NCI-H345 (cell line): Measurements from ENCODE around the gene MICAL3.
A peak's percentile ranks its signal among the peaks of the same experiment; 100 is the strongest.

Experiments used
- DNase-seq: peaks from one replicate; lab custom pipeline; 2025; lab: John Stamatoyannopoulos, UW

Gene MICAL3

DNA sequence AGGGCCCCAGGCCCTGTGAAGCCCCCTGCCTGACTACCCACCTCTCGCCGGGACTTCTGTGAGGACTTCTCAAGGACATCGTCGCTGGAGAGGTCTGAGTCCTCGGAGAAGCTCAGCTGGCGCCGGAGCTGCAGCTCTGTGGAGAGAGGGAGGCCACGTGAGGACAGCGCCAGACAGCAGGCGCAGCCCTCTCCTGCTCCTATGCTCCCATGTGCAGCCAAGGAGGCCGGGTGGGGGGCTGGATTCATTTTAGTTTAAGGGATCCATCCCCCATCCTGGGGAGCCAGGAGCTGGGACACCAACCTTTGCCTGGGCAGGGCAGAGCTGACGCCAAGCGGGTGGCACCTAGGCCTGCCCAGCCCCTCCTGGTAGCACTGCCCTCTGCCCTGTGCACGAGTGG is 207.7 kb downstream of the MICAL3 start:
- no peak for DNase-seq

DNA sequence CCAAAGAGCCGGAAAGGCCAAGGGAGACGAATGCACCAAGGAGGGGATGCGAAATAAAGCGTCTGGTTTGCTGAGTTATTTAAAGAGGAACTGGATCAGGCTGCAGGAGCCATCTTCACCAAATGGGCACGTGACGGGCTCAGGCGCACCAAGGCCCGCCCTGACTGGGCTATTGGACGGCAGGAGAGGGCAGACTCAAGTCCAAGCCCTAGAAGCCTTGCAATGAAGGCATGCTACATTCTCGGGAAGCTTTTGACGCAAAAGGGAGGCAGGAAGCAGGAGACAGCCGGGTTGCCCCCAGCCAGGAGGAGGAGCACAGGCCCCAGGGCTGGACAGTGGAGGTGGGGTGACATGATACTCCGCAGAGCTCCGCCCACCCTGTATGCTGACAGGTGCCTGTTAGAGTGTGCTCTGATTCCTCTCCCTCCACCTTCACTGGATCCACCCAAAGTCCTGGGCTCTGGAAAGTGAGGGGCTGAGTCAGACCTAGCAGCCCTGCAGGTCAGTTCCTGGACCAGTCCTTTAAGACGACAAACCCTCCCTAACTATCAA is 208.6 kb downstream of the MICAL3 start:
- DNase-seq = no peak

DNA sequence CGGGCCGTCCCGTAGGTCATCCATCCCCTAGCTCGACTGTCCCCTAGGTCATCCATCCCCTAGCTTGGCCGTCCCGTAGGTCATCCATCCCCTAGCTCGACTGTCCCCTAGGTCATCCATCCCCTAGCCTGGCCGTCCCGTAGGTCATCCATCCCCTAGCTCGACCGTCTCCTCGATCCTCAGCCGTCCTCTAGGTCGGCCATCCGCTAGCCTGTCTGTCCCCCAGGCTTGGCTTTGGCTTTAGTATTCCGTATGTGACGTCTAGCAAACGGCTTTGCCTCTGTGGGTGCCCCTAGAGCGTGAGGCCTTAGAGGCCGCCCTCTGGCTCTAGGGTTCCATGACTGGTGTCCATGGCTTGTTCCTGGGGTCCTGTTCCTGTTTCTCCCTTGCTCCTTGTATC is 209.5 kb downstream of the MICAL3 start:
- DNase-seq = no peak

DNA sequence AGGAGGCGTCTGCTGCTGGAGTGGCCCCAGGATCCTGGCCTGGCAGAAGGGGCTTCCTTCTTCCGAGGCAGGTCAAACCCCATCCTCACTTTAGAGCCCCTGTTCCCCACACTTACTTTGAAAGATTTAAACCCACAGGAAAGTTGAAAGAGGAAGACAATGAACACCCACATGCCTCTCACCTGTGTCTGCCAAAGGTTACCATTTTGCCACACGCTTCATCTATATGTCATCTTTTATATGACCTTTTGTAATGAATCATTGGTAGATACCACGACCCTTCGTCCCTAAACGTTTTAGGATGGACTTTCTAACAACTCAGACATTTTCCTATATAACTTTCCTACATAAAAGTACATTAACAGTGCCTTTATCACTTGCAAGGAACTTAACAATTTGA is 210.3 kb downstream of the MICAL3 start:
- DNase-seq = no peak

DNA sequence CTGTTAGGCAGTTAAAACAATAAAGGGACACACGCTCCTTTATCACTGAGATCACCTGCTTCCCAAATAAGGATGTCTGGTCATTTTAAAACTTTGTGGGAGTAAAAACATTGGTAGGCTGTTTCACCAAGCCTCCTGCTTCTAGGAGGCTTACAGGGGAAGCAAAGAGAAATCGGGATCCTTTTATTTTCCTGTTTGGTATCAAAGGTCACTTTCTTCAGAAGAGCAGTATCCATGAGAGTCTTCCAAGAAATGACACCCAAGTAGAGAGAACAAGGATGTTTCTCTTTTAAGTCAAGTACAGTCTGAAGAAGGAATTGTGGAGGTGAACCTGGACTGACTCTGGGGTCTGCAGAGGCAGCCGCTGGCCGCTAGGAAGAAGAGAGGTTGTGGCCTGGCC is 213.2 kb downstream of the MICAL3 start:
- no peak for DNase-seq

DNA sequence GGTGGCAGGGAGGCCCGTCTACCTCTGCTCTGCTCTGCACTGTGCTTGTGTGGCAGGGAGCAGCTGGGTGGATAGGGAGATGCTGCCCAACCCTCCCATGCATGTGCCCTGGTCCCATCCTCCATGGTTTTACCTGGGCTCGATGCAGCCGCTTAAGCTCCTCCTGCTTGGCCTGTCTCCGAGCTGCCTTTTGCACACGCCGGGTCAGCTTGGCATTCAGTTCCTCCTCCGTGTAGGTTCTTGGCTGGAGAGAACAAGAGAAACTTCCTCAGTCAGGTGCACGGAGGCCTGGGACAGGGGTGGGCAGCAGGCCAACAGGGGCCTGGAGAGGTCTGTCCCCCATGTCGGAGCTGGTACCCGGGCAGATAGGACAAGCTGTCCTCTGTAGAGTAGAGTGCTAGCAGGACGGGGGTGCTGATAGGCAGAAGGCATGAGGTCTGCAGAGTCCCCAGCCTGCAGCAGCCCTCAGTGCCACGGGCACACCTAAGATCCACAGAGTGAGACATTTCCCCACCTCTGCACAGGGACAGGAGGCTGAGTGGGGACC is 213.7 kb downstream of the MICAL3 start:
- no peak for DNase-seq

DNA sequence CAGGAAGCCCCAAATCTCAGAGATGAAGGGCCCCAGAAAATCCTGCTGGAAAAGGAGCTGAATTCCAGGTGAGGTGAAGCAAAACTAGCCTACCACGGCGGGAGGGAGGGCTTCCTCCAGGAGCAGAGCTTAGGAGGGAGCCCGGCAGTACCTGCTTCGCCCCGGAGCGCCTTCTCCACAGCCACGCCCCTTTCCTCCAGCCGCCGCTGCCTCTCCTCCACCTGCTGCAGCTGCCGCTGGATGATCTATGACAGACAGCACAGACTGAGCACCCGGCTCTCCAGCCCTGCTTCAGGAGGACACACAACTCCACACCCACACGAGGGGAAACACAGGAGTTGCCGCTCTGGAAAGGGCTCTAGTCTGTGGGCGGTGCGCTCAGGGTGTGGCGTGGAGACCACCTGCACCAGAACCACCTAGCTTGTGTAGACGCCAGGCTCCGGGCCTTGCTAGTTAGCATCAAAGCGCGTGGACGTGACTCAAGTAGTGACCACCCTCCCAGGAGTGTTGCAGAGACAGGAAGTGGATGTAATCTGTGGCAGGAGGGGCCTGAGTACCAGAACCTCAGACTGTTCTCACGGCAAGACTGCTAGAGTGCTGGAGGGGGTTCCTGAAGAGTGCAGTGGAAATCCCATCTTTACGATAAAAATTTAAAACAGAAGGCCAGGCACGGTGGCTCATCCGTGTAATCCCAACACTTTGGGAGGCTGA is 215.5 kb downstream of the MICAL3 start:
- no peak for DNase-seq

DNA sequence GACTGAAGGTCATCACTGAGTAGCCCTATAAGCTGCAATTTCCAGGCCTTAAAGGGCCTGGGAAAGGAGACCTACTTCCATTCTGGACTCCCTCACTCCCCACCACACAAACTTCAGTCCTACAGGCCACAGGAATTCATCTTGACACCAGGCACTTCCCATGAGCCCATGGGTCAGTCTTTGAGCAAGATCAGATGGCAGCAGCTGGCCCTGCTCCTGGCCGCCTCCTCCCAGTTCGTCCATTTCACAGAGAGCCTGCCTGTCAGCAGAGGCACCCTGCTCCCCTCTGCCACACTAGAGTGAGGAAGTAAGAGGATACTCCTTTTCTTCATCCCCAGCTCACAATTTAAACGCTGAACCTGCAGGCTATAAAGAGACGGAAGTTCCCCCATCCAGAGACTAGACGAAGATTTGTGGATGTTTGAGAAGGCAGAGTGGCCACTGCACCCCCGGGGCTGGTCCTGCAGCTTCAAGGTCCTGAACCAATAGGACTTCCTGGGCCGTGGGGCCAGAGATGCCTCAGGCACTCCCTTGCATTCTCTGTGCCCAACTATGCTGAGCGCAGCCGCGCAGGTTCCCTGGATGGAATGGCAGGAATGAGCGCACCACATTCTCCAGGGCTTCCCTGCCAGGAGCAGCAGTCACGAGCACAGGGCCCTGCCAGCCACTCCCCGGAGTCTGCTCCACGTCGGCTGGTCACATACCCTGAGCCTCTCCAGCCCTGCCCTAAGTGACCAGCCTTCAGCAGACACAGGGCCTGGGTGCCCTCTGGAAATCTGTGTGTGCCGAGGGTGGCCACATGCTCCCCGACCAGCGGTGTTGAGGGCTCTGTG is 216.6 kb downstream of the MICAL3 start:
- peak; percentile 5 for DNase-seq

DNA sequence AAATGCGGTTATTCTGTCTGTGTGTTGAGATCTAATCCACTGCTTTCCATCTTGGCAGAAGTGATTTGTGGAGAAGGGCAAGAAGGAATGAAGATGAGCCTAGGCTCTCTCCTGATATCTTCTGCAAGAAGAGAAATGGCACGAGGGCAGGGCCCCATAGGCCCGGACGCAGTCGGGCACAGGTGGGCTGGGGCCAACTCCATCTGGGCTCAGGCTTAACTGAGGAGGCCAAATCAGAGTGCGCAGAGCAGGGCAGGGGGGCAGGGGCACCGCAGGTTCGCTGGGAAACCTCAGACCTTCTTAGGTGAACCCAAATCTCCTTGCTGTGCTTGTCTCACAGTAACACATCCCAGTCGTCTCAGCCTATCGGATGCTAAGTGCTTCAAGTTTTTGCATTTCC is 217.3 kb downstream of the MICAL3 start:
- no peak for DNase-seq

DNA sequence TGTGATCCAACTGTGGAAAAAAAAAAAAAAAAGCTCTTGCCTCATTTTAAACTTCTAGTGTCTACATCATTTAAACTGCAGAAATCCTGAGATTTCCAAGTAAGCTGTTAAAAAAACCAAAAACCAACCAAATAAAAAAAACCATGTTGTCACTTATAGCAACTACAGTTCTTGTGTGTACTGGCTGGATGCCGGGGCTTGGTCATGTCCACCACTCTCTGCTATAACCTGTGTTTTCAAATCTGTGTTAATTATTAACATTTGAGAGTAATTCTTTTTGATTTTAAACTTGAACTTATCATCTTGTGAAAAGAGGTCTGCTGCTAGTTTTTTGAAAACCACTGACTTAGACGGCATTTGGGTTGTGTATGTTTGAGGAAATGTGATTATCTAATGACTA is 217.9 kb downstream of the MICAL3 start:
- DNase-seq = no peak

DNA sequence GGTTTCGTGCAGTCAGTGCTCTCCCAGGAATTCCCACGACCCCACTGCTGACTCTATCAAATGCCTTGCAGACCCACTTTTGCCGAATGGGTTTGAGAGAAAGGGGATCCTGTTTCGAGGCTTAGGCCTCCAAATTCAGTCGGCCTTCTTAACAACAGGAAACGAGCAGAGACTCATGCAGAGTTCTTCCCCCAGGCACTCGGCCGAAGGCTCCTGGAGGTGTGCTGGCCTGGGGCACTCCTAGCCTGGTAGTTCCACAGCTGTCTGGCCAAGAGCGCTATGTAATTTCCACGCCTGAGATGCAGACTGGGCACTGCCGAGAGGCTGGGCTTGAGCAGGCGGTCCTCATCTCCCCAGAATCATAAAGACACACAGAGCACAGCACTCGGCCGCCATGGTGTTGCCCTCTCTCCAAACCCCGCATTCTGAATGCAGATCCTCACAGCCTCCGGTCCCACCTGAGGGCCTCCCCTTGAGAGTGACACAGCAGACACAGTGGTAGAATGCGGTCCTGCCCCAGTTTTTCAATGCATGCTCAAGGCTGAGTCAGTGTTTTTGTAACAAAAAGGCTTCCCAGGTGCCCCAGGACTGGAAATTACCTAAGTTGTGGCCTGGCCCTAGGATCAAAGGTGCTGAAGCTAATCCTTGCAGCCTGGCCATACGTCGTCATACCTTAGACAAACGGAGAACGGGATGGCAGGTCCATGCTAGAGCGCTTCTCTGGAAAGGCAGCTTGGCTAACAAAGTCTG is 219.9 kb downstream of the MICAL3 start:
- no peak for DNase-seq

DNA sequence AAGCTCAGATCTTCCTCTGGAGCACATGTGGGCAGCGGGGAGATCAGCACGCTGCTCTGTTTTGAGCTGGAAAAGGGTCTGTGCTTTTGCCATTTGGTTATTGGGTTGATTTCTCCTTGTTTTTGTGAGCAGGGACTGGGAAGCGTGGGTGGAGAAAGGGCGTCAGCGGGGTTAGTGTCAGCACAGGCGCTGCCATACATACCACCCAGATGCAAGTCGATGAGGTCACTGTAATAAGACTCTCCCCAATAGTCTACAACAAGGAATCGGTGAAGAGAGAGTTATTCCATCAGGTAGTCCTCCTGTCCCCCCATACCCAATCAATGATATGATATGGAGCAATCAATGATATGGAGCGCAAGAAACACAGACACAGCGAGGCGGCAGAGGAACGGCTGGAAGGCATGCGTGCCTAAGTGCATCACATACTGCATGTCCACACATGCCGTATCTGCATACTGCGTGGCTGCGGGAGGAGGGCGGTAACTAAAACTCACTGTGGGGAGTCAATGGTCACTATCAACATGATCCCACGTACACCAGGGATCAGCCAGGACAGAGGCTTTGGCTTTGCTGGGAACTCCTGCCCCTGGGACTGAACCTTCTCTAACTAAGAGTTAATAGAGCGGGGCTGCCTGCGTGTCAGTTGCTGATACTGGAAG is 220.6 kb downstream of the MICAL3 start:
- DNase-seq = no peak

DNA sequence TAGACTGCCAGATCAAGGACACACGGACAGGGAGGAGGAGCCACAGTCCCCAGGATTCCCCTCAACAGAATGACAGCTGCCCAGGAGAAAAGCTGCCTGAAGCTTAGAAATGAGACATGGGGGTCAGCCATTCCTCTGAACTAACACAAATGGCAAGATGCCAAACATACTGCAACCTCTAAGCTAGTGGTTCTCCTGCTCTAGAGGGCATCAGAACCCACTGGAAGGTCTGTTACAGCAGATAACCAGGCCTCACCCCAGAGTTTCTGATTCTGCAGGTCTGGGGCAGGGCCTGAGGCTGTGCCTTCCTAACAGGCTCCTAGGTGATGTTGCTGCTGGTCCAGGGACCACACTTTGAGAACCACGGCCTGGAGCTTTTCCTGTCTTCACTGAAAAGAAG is 221.5 kb downstream of the MICAL3 start:
- no peak for DNase-seq

DNA sequence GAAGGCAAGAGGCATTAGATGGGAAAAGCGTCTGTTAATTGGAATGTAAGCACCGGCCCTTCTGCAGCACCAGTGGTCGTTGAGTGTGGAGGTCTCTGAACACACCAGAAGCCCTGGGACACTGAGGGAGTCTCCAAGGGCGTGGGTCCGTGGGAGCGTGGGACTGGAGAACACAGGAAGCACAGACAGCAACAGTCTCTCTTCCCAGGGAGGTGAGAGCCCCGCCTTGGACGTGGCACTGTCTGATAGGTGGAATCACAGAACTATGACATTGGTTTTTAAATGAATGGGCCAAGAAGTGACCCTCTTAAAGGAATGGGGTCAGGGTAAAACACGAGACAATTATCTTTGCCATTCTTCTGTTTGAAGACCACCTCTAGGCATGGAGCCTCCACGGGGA is 221.9 kb downstream of the MICAL3 start:
- DNase-seq = no peak

DNA sequence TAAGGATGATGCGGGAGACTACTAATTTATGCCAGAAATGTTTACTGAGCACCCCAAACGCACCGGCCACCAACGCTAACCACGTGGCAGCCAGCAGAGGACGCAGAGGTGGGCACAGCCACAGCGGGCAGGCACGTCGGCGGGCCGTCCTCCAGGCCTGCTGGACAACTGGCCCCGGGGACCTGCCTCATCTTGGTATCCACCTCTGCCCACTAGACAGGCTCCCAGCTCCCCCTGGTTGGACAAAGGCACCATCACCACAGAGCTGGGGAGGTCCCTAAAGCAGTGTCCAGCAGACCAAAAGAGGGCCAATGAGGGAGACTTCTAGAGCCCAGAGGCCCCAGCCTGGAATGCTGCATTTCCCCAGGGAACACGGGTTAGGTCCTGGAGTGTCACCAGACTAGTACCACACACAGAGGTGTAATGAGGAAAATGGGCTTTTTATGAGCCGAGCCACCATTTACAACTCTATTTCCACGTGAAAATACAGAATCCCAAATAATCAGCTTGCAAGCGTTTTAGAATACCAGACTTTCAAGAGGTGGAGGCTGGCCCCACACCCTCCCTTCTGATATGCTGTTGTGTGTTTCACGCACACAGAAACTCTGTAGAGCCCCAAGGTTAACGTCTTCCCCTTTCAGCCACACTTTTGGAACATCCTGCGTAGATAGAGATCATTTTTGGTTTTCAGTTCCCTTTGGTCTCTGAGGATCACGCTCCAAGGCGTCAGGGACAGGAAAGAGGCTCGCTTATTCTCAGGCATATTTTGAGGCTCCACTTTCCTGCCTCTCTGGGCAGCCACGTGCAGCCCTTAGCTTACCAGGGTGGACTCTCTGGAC is 226.4 kb downstream of the MICAL3 start:
- no peak for DNase-seq

DNA sequence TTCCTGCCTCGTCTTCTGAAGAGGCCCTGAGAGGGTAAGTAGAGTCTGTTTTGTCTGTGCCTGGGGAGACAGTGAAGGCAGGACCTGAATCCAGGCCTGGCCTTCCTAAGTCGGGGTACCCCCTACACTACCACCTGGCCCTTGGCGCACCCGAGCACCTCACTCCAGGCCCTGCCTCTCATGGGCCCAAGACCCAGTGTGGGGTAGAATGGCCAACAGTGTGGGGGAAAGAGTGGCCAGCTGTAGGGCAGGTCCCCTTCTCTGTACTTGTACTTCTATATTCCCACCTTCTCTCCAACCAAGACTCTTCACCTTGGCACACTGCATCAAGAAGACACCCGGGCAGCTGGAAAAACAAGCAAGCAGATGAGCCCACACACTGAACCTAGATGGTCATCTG is 227.7 kb downstream of the MICAL3 start:
- no peak for DNase-seq

DNA sequence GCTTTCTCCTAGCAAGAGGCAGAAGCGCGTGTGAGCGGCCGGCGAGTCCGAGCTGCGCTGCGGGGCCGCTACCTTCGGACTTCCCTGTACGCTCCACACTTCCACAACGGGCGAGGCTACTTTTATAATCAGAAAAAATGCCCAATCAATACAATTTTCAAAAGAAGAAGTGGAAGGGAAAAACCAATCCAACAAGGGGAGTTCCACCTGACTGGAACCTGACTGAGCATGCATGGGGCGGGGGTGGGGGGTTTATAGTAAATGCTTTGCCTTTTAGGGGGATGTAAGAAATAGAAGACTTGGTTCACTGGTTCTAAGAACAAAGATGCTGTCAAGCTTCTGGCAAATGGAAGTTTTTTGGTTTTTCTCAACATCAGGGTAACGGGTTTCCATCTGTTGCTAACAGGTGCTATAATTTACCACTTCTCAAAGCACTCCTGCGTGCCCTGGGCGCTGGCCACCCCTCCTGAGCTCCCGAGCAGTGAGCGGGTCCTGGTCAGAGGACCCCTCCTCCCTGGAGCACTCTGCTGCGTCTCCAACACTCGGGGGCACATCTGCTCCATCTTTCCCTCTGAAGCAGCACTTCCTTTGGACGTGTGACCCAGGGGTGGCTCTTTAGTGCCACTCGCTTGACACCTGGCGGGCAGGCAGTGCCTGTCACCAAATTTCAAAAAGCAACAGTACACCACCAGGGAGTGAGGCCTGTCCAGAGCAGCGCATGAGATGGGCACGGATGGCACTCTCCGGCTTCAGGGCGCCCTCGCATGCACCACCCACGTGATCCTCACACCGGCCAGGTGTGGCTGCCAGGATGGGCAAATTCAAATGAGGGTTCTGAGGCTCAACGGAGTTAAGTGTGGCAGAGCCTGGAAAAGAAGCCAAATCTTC is 228.5 kb downstream of the MICAL3 start:
- DNase-seq = no peak

DNA sequence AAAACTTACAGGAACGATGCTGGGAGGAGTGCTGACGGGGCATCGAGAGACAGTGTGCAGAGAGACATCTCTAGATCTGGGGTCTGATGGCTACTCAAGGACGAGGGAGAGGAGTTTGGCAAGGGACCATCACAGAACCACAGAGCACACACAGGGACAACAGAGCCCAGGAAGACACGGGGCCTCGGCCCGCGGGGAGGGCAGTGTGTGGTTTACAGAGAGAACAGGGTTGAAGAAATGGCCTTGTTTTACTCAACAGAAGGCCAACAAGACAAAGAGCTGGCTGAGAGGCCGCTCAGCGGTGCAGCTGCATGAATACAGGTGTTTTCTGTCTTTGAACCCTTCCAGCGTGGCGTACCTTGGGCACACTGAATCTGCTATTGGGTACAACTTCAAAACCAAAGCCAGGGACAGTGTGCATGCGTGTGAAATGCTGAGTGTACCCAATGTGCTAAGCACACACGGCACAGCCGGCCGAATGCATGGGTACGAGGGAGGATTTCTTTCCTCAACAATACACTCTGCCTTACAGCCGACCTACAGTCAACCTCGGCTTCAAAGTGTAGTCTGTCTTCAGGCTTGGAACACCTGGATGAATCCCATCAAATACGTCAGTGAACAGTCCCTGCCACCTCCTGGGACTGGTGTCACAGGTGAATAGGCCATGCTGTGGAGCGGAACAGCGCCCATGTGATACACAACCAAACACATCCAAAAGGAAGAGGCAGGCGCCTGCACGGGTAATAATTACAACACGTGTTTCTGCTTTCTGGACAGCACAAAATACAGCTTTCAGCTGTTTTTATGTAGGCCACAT is 229.4 kb downstream of the MICAL3 start:
- no peak for DNase-seq

DNA sequence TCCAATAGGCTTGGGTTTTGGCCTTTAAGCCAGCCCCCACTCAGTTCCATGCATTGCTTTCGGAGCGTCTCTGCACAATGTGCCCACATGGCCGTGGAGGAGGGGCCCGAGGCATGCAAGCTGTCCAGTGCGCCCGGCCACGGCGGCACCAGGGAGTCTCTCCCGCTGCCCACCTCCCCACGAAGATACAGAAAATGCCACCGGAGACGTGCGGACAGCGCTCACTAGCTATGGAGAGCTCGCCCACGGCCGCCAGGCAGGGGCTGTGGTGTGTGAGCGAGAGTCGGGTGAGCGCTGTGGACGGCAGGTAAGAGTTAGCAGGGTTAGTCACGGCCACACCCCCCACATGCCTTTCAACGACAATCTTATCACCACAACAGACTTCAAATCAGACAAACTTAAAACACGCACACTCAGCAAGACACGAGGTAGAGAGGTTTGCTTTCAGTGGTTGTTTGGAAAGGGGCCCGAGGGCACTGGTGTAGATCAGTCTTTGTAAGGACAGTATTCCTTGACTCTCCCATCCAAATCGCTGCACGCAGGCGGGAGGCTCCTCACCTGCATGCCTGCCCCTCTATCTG is 231.4 kb downstream of the MICAL3 start:
- DNase-seq = no peak
